ENCODE data around the gene GPATCH1. TPM values are rescaled to one million over a fixed set of nuclear protein-coding genes. Genes with fewer than 3 reads are reported as not detected.

GPATCH1 gene
- total RNA-seq, 4 donors from 2014 or later = 4.5 to 7.6 (median 5.5) TPM

DNA sequence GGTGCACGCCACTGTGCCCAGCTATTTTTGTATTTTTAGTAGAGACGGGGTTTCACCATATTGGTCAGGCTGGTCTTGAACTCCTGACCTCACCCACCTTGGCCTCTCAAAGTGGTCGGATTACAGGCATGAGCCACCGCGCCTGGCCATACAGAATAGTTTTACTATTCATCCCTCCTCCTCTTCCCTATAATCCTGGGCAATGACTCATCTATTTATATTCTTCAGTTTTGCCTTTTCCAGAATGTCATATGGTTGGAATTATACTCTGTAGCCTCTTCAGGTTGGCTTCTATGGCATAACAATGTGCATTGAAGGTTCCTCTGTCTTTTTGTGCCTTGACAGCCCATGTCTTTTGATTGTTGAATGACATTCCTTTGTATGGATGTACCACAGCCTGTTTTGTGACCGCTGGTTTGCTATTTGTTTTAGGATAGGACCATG, 91.0 kb downstream of the GPATCH1 start:
- DNase-seq (ENCODE audit: low spot score) (no peak), ATAC-seq (ENCODE audit: low FRiP score) (no peak)
- TF ChIP-seq, protein P1, sequence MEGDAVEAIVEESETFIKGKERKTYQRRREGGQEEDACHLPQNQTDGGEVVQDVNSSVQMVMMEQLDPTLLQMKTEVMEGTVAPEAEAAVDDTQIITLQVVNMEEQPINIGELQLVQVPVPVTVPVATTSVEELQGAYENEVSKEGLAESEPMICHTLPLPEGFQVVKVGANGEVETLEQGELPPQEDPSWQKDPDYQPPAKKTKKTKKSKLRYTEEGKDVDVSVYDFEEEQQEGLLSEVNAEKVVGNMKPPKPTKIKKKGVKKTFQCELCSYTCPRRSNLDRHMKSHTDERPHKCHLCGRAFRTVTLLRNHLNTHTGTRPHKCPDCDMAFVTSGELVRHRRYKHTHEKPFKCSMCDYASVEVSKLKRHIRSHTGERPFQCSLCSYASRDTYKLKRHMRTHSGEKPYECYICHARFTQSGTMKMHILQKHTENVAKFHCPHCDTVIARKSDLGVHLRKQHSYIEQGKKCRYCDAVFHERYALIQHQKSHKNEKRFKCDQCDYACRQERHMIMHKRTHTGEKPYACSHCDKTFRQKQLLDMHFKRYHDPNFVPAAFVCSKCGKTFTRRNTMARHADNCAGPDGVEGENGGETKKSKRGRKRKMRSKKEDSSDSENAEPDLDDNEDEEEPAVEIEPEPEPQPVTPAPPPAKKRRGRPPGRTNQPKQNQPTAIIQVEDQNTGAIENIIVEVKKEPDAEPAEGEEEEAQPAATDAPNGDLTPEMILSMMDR (IDR thresholded peaks at IDR 0.05) = no peak

DNA sequence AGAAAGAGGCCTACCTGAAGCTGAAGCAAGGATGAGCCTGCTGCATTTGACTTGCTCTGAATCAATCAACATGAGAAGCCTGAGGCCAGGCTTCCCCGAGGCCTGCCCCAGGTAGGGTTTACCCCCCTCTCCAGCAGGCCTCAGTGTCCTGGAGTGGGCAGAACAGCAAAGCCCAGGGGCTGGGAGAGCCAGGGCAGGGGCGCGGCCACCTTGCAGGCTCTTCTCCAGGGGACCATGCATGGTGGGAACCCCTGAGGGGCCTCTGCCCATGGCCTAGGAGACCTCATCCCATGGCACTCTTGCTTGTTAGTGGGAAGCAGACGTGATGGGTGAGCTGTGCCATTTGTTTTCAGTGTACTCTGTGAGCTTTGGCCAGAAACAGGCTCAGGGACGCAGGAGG, 93.2 kb downstream of the GPATCH1 start:
- DNase-seq (ENCODE audit: low spot score) (no peak), ATAC-seq (ENCODE audit: low FRiP score) (no peak)
- TF ChIP-seq, protein P1 (IDR thresholded peaks at IDR 0.05) = no peak

DNA sequence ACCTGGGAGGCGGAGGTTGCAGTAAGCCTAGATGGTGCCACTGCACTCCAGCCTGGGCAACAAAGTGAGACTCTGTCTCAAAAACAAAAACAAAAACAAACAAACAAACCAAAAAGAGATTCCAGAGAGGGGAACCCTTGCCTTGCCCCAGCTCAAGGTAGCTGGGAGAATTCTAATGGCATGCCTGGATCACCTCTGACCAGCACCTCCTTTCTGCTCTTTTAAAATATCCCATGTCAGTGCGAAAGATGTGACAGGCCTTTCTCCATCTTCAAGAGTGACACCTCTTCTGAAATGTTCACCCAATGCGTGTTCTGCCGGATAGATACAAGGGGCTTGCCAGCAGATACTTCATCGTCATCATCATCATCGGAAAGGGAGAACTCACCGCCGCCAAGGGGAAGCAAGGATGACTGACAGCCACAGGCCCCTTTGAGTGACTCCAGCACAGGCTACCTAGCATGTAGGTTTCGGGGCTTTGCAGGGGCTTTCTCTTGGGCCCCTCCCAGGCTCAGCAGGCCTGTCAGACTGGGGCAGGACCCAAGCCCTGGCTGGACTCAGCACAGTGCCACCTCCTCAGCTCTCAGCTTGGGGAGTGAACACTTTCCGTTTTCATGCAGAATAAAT, 94.3 kb downstream of the GPATCH1 start:
- ATAC-seq (ENCODE audit: low FRiP score) (no peak), DNase-seq (ENCODE audit: low spot score) (no peak)
- TF ChIP-seq, protein P1 (IDR thresholded peaks at IDR 0.05) = no peak

DNA sequence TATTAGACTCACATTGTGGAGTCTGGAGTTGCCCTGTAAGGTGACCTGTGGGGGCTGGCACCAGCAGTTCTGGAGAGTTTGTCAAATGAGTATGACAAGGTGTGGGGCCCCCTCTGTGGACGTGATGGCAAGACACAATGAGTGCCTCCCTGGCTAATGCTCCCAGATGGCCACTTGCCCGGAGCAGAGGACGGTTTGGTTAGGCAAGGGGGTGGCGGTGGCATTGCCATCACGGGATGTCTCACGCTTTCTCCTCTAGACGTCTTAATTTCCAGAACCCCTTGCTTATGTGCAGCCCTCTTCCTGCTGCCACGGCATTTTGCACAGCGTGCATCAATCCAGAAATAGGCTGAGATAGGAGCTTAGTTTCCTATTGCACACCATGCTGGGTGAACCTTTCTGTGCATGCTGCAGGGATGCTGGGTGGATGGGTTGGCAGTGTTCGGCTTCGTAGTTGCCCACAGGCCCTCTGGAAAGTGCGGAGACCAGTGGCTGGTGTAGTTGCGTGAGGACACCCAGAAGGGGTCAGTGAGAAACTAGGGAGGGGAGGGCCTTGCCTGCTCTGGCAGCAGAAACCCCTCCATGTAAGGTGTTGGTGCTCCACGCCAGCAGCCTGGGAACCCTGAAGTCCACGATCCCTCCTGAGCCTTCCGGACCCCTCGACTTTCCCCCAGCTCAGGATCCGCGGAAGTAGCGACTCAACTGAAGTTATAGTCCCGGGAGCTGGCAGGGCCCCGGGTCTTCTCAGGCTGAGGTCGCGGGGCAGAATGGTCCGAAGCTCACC, 95.1 kb downstream of the GPATCH1 start:
- no peak for DNase-seq (ENCODE audit: low spot score)
- TF ChIP-seq, protein P1 (IDR thresholded peaks at IDR 0.05) = no peak
- peak; percentile 35 for ATAC-seq (ENCODE audit: low FRiP score)

DNA sequence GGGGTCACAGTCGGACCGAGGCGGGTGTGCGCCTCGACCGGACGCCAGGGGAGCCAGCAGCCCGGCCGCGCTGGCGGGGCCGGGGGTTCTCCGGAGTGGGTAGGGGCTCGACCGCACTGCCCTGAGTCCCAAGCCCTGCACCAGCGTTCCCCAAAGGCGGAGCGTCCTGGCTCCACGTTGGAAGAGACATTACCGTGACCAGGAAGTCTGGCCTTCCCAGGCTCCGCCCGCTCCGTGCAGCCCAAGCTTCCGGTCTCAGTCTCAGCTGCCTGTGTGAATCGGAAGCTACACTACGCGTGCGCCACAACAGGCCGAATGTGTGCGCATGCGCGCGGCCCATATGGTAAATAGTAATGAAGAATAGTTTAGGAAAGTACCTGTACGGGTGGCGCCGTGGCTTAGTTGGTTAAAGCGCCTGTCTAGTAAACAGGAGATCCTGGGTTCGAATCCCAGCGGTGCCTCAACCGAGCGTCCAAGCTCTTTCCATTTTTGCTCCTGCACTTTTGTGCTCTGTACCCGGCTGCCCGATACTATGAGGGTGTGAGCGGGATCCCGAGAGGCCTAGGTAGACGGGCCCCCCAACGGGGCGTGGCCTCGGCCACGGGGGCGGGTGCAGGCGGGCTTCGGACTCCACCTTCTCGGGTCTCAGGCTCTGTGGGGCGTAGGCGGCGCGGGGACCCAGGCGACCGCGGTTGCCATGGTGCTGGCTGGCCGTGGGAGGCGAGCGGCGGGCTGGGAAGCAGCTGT, 95.9 kb downstream of the GPATCH1 start:
- TF ChIP-seq, protein P1 (IDR thresholded peaks at IDR 0.05) = no peak
- DNase-seq (ENCODE audit: low spot score) = peak; percentile 94

DNA sequence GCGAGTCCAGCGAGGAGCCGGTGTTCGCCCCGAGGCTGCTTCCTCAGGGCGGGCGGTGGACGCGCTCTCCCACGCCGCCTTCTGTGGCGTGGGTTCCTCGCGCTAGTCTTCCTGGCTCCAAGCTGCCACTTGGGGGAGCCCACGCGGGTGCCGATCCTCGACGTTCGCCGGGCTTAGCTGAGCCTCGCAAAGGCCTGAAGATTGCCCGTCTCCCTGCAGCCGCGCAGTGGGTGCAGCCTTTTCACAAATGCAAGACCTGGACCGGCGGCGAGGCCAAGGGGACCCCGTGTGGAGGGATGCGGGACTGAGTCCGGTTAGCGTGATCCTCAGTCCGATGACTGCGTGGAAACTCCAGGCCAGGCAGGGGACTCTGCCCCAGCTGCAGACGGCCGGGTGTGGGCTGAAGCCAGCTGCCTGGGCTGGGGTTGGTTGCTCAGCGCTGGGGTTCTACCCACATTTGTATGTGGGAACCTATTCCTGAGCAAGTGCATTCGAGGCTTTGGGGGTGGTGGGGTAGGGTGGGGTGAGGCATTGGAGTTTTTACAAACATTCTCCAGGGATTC, 96.5 kb downstream of the GPATCH1 start:
- TF ChIP-seq, protein P1 (IDR thresholded peaks at IDR 0.05) = peak in 1 of 3 donors; percentile 8
- ATAC-seq (ENCODE audit: low FRiP score) (no peak), DNase-seq (ENCODE audit: low spot score) (no peak)

More for the DNA sequence above, 95.9 kb downstream of the GPATCH1 start:
- peak; percentile 96 for ATAC-seq (ENCODE audit: low FRiP score)

Small RNA genes lying within 50 kb of the gene (small RNA-seq; reads per million reads assigned to genes)
- not detected for gene AC008521.1
- gene AC008521.2 = not detected

Other genes starting within 250 kb of the GPATCH1 start
- 1 to 10 TPM in 1 of 4 donors, under 1 TPM in 1, not detected in 2; 0.36 to 1.4 TPM for gene SLC7A9, start 211.4 kb upstream of the GPATCH1 start, total RNA-seq
- 10 to 100 TPM in 3 of 4 donors, 1 to 10 TPM in 1; 8.2 to 11.9 (median 10.5) TPM for gene CEP89, start 109.2 kb upstream of the GPATCH1 start, total RNA-seq
- gene FAAP24, start 108.9 kb upstream of the GPATCH1 start, total RNA-seq = 1 to 10 TPM in 2 of 4 donors, under 1 TPM in 1, not detected in 1; 0.82 to 1.4 (median 1.3) TPM
- gene RHPN2, start 16.3 kb upstream of the GPATCH1 start, total RNA-seq = 10 to 100 TPM in 2 of 4 donors, 1 to 10 TPM in 2; 5.7 to 24.0 (median 14.1) TPM
- gene WDR88, start 50.9 kb downstream of the GPATCH1 start, total RNA-seq = not detected
- gene LRP3, start 113.1 kb downstream of the GPATCH1 start, total RNA-seq = 10 to 100 TPM; 19.1 to 61.8 (median 28.3) TPM
- gene SLC7A10, start 144.7 kb downstream of the GPATCH1 start, total RNA-seq = 100 to 1,000 TPM in 1 of 4 donors, 10 to 100 TPM in 3; 12.9 to 150 (median 33.1) TPM
- 100 to 1,000 TPM; 100 to 567 (median 166) TPM for gene CEBPA, start 221.4 kb downstream of the GPATCH1 start, total RNA-seq